GM21723 (cell line): Measurements from ENCODE around the gene ABCC4.

Experiments
- ATAC-seq: cut with Tn5 transposase; IDR thresholded peaks from one replicate; pipeline ENCODE4 v1.9.1; 2021; ENCODE audit warnings: mild to moderate bottlenecking, moderate library complexity; ENCODE audit not compliant: unreplicated experiment

ABCC4 gene

DNA sequence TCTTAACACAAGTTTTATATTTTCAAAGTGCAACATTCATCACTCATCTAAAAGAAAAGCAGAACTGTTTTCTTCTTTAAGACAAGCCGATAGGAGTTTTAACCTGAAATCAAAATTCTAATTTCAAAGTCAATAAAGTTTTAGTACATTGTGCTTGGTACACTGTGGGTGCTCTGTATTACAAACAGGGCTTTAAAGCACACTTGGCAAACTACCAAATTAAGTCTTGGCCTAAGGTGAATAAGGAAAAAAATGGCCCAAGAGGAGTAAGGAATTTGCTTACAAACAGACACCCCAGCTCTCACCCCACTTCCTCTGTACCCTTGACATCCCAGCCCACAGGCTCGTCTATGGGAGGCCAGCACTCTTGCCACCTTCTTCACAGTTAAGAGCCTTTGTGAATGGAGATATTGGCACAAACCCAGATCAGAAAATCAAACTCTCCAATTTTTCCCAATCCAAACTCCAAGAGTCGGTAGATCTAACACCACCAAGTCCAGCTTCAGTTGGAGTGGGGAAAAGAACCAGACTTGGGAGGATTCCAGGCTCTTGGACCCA lies 66.0 kb downstream of the ABCC4 start:
- no peak for ATAC-seq

DNA sequence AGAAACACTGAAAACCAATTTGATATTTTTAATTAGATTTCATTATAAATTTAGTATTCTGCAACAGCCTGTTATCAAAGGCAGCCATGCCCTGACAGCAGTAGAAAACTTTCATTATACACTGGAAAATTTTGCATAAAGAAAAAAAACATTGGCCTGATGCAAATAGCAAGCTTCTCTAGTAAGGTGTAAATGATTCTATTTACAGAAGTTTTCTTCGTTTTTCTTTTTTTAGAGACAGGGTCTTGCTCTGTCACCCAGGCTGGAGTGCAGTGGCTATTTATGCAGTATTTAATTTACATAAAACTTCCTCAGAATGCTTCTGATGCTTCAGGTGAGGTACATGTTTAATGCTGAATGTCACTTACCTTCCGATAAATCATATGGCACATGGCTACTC lies 67.0 kb downstream of the ABCC4 start:
- peak; percentile 85 for ATAC-seq

DNA sequence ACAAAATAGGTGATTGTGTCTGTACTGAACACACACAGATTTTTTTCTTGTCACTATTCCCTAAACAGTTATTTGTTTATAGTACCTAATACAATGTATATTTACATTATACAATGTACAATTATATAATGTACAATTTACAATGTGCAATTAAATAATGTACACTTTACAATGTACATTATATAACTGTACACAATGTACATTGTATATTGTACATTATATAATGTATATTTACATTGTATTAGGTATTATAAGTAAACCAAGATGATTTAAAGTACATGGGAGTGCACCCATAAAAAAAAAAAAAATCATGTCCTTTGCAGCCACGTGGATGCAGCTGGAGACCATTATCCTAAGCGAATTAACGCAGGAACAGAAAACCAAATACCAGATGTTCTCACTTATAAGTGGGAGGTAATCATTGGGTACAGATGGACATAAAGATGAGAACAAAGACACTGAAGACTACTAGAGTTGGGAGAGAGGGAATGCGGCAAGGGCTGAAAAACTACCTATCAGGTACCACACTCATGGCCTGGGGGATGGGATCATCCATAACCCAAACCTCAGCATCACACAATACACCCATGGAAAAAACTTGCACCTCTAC lies 68.1 kb downstream of the ABCC4 start:
- no peak for ATAC-seq

DNA sequence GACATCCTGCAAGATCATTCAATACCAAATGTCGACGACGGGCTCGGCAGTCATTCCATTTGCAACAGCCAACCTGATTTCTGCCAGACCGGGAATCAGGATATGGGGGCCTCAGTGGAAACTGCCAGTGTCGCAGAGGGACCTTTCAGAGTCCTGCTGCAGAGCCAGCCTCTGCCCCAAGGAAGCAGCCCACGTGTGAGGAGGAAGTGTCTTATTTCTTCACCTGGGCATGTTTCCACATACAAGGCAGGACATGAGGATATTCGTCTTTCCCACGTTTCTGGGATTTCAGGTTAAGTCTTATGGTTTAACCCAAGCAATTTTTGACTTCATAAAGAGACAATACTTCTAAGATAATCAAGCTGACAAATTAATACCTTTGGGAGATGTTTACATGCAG lies 69.9 kb downstream of the ABCC4 start:
- ATAC-seq: no peak

DNA sequence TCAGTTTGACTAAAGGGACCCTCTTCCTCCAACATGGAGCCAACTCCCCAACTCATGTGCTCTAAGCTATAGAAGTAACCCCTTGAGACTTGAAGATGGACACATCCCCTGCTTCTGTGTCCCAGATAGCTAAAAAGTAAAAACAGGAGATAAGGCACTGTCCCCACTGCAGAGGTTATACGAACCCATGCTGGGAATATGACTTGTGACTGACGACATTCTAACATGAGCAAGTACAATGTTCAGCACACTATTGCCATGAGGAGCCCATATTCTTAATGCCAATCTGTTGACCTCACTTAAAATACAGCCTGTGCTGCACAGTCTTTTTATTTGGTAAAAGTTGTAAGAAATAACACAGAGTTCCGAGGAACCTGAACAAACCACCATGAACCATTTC lies 71.4 kb downstream of the ABCC4 start:
- ATAC-seq: no peak

DNA sequence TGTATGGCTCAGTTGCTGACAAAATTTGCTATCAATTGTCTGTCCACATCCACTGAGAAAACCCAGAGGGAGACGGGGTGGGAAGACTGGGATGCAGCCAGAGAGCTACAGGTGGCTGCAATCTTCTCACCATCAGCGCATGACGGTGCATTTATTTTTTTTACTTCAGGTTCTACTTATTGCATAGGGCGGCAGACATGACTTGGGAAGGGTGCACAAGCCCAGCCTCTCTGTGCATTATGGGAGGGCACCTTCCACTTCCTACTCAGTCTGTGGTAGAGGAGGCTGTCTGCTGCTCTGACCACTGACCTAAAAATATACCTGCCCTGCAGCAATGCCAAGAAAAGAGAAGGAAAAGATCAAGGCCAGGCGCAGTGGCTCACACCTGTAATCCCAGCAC lies 73.1 kb downstream of the ABCC4 start:
- no peak for ATAC-seq

DNA sequence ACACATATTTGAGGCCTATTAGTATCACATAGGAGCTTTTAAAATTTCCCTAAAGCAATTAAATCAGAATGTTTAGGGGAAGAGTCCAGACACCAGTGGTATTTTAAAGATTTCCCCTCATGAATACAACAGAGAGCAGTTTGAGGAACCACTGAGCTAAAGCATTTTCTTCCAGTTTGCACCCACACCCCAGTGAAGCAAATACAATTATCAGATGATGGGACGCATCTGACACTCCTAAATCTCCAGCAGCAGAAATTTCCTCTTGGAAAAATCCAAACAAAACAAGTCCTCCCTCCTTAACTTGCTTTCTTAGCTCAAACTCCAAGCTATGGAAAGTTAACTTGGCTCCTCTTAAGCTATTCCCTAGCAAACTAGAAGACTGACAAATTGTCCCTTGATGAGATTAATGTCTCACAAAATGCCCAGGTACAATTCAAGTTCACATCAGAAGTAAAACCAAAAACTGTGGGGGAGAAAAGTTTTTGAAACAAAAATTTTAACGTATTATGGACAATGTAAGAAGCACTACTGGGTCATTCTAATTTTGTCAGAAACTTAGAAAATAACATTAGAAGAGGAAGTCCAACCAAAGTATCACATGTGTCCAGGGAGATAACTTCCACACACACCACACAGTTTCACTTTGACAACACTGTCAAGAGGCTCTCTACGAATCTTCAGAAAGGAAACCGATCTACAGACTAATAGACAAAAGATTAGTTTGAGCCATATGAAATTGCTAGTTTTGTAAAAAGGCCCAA lies 74.1 kb downstream of the ABCC4 start:
- peak; percentile 90 for ATAC-seq

DNA sequence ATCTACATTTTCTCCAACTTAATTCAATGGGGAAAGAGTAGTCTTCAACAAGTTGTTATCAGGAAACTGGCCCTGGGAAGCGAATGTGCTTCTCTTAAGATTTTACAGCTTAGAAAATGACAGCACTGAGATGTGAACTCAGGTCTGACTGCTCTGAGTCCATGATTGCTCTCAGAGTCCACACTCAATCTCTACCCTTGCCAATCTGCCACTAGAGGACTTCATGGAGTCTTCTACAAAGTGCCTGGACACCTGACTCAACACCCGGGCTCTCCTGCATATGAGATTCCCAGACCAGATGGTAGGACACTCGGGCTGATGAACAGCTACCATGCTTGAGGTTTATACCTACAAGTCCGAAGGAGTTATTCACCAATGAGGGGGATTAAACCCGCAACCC lies 74.8 kb downstream of the ABCC4 start:
- ATAC-seq: peak; percentile 39

DNA sequence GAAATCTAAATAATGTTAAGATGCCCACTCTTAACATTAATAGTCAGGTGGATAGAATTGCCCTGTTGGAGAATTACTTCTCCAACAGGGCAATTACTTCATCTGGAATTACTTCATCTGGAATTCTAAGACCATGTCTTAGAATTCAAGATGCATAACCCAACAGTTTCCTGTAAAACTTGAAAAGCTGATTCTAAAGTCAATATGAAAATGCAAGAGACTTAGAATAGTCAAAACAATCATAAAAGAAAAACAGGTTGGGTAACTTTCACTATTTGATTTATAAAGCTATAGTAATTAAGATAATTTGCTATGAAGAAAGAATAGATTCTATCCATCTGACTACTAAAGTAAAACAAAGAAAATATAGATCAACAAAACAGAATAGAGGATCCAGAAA lies 75.2 kb downstream of the ABCC4 start:
- ATAC-seq: no peak

DNA sequence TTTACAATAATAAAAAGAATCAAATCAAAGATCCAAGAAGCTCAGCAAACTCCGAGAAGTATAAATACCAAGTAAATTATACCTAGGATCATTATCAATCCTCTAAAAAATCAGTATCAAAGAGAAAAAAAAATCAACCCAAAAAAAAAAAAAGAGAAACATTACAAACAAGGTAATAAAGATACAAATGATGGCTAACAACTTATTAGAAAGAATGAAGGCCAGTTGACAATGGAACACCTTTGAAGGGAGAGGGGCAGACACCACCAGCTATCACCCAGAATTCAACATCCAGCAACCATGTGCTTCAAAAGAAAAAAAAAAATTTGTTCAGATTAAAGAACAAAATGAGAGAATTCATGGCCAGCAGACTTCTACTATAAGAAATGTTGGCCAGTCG lies 77.2 kb downstream of the ABCC4 start:
- no peak for ATAC-seq

DNA sequence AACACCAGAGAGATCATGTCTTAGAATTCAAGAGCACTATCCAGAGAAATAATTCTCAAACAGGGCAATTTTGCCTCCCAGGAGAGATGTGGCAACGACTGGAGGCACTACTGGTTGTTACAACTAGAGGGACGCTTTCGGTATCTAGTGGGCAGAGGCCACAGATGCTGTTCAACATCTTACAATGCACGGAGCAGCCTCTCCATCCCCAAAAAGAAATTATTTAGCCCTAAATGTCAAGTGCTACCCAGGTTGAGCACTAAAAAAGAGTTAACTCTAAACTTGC lies 78.6 kb downstream of the ABCC4 start:
- no peak for ATAC-seq

DNA sequence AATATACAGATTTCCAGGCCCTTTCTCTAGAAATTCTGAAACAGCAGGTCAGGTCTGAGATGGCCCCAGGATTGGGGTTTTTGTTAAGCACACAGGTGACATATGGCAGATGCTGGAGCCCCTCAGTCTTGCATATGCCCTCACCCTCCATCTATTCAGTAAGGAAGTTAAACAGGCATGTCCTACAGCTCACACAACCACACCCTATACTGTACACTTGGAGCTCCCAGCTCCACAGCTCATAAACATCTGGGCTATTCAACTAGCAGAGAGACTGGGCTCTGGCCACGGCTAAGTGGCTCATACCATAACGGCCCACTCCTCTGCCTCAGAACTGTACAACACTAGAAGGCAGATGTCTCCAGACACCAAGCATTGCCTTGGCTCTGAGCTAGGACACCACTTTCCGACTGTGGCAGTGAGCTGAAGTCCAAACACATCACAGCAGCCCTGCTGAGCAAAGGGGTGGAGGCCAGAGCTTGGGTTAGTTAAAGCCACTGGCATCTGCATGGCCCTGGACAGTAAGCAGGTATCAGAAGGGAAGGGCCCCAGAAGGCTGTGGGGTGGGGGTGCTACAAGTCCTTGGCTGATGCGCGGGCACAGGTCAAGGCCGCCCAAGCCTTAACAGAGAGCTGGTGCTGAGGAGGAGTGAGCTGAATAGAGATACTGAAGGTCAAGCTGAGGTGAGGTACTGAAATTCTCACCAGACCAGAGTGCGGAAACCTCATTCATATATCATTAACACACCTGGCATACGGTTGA lies 79.1 kb downstream of the ABCC4 start:
- ATAC-seq: no peak

DNA sequence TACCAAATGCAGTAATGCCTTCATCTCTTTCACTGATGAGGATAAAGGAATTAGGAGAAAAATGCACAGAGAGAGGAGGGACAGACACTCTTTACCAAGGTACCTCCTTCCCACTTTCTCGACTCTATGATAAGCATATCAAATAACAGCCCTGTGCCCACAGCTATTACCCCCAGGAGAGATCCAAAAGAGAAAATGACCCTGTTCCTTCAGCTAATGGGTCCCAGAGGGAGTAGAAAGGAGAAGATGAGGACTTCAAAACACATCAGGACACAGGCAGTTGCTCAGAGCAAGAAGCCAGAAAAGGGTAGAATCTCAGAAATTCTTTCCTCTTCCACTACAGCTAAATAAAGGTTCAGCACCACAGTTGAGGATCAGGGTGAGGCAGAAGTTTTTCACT lies 80.6 kb downstream of the ABCC4 start:
- ATAC-seq: no peak

DNA sequence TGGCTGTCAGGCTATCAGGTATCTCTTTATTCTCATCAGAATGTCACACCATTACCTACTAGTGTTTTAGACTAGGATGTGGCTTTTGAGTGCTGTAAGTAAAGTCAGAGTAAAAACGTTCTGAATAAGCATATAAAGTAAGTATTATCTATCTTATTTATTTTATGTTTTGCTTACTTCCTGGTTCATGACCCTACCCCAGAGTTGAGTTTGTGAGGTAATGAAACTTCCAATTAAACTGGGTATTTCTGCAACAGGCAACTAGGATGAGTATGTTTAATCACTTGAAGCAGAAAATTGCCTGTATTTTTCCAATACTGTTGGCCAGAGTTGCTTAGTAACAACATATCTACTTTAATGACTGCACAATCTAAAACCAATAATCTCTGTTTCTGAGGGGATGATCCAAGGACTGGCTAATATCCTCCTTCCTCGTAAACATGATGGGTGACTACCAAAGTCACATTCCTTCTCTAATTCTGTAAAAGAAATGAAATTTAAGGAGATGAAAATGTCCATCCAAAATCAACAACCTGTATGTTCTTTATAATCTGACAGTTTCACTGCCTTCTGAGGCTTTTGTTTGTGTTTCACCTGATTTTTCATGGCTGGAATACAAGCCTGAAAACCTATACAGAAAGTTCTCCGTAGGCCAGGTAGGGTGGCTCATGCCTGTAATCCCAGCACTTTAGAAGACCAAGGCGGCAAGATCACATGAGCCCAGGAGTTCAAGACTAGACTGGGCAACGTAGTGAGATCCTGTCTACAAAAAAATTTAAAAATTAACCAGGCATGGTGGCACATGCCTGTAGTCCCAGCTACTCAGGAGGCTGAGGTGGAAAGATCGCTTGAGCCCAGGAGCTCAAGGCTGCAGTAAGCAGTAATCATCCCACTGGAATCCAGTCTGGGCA lies 83.1 kb downstream of the ABCC4 start:
- ATAC-seq: no peak

DNA sequence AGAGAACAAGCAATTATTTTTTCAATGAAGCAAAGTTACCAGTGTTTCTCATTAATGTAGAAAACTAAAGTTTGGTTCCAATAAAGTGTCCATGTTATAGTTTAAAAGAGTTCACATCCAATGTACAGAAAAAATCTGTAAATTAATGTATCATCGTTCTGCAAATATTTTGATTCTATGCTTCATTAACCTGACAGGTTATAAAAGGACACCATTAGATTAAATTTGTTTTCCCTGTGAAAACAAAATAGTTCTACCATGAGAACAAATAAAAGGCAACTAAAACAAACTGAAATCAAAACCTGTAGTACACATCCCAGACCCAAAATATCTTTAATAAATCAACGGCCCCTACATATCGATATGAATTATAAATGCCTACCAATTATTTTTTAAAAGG lies 85.1 kb downstream of the ABCC4 start:
- ATAC-seq: no peak

DNA sequence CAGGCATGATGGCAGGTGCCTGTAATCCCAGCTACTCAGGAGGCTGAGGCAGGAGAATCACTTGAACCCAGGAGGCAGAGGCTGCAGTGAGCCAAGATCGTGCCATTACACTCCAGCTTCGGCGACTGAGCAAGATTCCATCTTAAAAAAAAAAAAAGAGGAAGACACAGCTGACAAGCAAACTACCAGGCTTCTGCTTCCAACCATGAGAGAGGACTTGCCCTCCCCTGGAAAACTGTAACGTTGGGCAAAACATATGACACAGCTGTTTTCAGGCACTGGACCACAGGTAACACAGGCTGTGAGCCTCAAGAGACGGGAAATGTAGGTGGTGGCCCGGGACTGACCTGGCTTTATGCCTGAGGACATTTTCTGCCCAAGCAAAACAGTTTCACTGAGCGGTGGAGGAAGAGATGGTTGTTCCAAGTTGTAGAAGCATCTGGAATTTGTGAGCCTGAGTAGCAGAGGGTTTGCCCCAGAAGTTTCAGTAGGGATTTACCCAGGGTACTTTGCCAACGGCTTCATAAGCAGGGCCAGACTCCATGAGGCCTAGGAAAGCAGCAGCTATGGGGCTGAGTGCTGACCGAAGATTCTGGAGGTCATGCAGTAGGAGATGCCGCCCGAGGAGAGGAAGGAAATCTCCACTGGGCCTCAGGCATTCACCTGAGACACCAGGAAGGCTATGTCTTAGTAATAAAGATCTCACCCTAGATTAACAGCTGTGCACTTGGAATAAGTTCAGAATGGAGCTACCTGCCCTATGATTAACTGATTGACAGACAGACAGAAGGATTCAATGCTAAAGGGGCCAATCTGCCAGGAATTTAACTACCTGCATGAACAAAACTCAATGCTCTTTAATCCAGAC lies 88.0 kb downstream of the ABCC4 start:
- ATAC-seq: no peak

DNA sequence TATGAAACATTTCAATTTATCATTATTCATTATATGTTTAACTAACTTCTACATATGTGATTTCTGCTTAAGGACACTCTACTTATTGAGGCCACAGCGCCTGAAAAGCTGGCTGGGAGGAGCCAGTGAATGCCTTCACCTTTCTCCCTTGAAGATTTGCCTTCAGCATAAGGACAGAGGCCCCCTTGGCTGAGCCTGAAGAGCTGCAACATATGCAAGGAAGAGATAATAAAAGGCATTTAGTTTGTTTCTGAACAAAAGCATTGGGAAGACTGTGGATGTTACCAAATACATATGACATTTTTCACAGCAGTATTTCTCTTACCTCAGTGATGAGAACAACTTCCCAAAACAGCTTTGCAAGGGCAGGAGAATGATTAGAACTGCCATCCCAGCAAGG lies 92.1 kb downstream of the ABCC4 start:
- no peak for ATAC-seq

DNA sequence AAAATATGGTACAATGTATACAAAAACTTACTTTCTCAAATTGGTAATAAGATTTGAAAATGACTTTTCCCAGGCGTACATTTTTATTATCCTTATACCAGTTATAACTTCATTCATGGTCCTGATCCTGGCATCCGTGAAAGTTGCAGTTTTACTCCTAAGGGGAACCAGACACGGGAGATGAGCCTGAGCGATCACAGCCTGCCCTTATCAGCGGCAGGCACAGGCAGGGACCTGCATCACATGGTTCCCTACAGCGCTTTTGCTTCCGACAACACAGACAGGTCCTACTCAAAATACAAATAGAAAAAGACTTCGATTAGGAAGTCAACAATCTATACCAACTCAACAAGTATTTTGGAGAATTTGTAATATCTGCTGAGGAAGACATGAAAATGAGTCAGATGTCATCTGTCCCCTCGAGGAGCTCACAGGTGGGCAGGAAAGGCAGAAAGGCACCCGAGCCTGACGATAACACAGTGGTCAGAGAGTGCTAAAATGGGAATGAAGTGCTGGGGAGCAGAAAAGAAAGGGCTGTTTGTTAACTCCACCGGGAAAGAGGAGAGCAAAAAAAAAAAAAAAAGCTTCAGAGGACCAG lies 93.4 kb downstream of the ABCC4 start:
- ATAC-seq: peak; percentile 94

DNA sequence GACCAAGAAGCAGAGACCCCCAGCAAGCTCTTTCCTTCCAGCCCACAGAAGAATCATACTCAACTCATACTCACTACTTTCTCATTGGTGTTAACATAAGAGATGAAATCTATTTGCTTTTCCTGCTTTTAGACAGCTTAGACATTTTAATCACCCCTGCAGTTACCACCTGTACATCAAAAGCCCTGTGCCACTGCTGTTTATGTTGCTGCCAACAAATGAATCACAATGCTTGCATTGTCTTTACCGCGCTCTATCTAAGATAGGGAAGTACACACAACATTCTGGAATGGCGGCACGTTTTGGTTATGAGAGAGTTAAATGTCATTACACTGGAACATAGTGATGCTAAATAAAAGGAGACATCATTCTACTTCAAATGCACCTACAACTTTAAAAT lies 95.1 kb downstream of the ABCC4 start:
- no peak for ATAC-seq
